AG04449 (cell line): ENCODE results near the gene APBB1.

ENCODE experiments used
- CTCF ChIA-PET: fragments of 350-600 bp; formaldehyde crosslinking; extraction: SDS; loops from one replicate; lab custom pipeline; 2021; ENCODE audit warnings: antibody characterized with exemption; lab: Yijun Ruan, JAX
- POLR2A ChIA-PET: fragments of 400-600, 350-600 bp; formaldehyde crosslinking; extraction: SDS; loops from one replicate; lab custom pipeline; 2020; ENCODE audit warnings: antibody characterized with exemption, inconsistent platforms; lab: Yijun Ruan, JAX
- DNase-seq: peaks from one replicate; pipeline ENCODE4 v3.0.0-alpha.2; 2010; ENCODE audit warnings: low read depth, low spot score
- H3K4me3 ChIP-seq: 2 replicates; pipeline ENCODE4 v1.5.1; 2011; ENCODE audit warnings: low read depth, mild to moderate bottlenecking, control low read depth, low read length
- TF ChIP-seq, protein P1 (sequence below): IDR thresholded peaks from one replicate; pipeline ENCODE4 v1.5.1; 2011; ENCODE audit warnings: mild to moderate bottlenecking, moderate library complexity, low read length, control low read depth, inconsistent platforms; ENCODE audit not compliant: insufficient read depth; ENCODE audit errors: missing control alignments

Gene APBB1

DNA sequence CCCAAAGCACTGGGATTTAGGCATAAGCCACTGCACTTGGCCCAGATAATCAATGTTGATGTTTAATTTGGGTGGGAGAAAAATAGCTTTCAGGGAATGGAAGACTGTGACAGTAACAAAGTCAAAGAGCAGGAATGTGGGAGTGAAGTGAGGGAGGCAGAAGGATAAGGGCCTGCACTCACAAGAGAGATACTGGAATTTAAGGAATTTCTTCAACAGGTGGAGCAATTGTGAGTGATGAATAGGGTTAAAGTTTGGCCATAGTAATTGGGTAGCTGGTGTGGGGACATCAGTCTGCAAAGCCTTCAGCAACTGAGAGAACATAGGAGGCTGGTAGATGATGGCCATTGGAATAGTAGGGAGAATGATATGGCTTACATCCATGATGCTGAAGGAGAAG, 8.6 kb upstream of the APBB1 start:
- H3K4me3 ChIP-seq: no peak overlapping the region
- POLR2A ChIA-PET: no interaction called here
- DNase-seq: no peak
- TF ChIP-seq, protein P1, sequence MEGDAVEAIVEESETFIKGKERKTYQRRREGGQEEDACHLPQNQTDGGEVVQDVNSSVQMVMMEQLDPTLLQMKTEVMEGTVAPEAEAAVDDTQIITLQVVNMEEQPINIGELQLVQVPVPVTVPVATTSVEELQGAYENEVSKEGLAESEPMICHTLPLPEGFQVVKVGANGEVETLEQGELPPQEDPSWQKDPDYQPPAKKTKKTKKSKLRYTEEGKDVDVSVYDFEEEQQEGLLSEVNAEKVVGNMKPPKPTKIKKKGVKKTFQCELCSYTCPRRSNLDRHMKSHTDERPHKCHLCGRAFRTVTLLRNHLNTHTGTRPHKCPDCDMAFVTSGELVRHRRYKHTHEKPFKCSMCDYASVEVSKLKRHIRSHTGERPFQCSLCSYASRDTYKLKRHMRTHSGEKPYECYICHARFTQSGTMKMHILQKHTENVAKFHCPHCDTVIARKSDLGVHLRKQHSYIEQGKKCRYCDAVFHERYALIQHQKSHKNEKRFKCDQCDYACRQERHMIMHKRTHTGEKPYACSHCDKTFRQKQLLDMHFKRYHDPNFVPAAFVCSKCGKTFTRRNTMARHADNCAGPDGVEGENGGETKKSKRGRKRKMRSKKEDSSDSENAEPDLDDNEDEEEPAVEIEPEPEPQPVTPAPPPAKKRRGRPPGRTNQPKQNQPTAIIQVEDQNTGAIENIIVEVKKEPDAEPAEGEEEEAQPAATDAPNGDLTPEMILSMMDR: no peak
- CTCF ChIA-PET: interaction anchor here (0.9 to 12.9 kb wide), 4 partner anchors 9 to 49 kb away, joined by 3 to 154 read pairs (median 5); partner anchors contain the start of genes APBB1 and HPX

- CTCF ChIA-PET: interaction anchor here (1.2 to 12.9 kb wide), 3 partner anchors 20 to 285 kb away, joined by 3 to 154 read pairs (median 8); partner anchors contain the start of gene HPX
- DNase-seq: no peak
- POLR2A ChIA-PET: no interaction called here
- TF ChIP-seq, protein P1: no peak
- H3K4me3 ChIP-seq: no peak overlapping the region
Measured at GRCh38 chr11:6420677-6421076, 1.8 kb upstream of the APBB1 start.

- POLR2A ChIA-PET: interaction anchor here (1.0 to 1.6 kb wide), 4 partner anchors 25 to 99 kb away, joined by 4 to 6 read pairs (median 4); partner anchors contain the start of genes ARFIP2, SMPD1 and TIMM10B
- peak overlapping the region; percentile 80 for H3K4me3 ChIP-seq
- DNase-seq: no peak
- CTCF ChIA-PET: interaction anchor here (1.6 to 12.9 kb wide), 5 partner anchors 9 to 265 kb away, joined by 5 to 154 read pairs (median 7); partner anchors contain the start of genes HPX and MRPL17
- TF ChIP-seq, protein P1: no peak
Measured at GRCh38 chr11:6418557-6419008, 311 bp downstream of the APBB1 start.

DNA sequence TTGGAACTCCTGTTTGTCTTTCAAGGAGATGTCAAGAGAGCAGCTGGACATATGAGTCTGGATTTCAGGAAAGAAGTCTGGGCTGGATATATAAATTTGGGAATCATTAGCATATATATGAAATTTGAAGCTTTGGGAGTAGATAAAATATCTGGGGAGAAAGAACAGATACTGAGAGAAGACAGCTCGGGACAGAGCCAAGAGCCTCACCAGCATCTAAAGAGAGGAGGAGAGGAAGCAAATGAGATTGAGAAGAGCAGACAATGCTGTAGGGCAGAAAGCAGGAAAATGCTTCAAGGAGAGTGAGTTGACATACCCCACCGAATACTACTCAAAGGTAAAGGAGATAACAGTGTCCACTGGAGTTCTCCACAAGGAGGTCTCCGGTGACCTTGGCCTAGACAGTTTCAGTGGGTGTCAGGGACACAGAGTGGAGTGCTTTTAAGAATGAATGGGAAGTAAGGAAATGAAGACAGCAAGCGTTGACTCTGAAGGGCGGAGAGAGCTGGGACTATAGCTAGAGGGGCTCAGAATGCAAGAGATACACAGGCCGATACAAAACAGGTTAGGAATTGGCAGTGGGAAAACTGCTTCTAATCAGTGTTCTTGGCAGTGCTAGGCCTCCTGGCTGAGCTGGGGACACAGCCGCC, 862 bp downstream of the APBB1 start:
- peak overlapping the region; percentile 80 for H3K4me3 ChIP-seq
- TF ChIP-seq, protein P1: no peak
- POLR2A ChIA-PET: interaction anchor here (1.0 to 1.6 kb wide), 2 partner anchors 28 to 63 kb away, joined by 4 to 6 read pairs; partner anchors contain the start of genes ARFIP2, SMPD1 and TIMM10B
- CTCF ChIA-PET: interaction anchor here (0.9 to 12.9 kb wide), 8 partner anchors 10 to 265 kb away, joined by 4 to 154 read pairs (median 6); partner anchors contain the start of genes HPX and MRPL17
- no peak for DNase-seq

DNA sequence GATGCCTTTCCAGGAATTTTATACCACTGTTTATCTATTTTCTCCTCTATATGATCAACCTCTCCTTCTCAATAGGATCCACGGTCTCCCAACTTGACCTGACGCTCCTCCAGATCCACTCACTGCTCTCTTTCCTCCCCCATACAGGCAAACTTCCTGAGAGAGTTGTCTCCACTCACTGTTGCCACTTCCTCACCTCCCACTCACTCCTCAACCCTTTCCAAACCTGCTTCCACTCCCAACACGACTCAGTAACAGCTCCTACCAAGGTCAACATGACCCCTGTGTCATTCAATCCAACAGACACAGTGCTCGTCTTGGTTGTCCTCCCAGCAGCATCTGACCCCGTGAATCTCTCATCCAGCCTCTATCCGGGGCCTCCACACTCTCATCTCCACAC, 3.1 kb downstream of the APBB1 start:
- ChIA-PET POLR2A (no interaction called here), CTCF (interaction anchor here (12.9 kb wide), 1 partner anchor 25 kb away, joined by 154 read pairs; the partner anchor contains the start of gene HPX)
- TF ChIP-seq, protein P1: no peak
- no peak for DNase-seq
- no peak overlapping the region for H3K4me3 ChIP-seq

- ChIA-PET CTCF (interaction anchor here (1.6 to 2.2 kb wide), 2 partner anchors 27 to 36 kb away, joined by 6 to 18 read pairs; partner anchors contain the start of gene HPX), POLR2A (no interaction called here)
- no peak overlapping the region for H3K4me3 ChIP-seq
- TF ChIP-seq, protein P1: no peak
- no peak for DNase-seq
Measured at GRCh38 chr11:6414874-6415328, 4.0 kb downstream of the APBB1 start.
